T47D (cell line): ENCODE measurements around the gene TMC1.
A peak's percentile ranks its signal among the peaks of the same experiment; 100 is the strongest.
"Not testable (repeated sequence)": the region's sequence is repeated elsewhere in the genome, so short reads cannot be mapped to it uniquely, and the experiment has no call there.

ENCODE experiments used
- DNase-seq, 2 experiments: peaks; one replicate each; pipeline versions ENCODE4 v3.0.0 to v3.0.0-alpha.2; 2011 to 2012; ENCODE audit warnings: low read depth in 1 of 2, low spot score in 1 of 2
- JUND ChIP-seq: IDR thresholded peaks from 2 replicates; pipeline ENCODE4 v1.6.1; 2012; ENCODE audit warnings: low read depth
- in situ Hi-C: cut with HindIII; loops from 2 replicates; pipeline ENCODE4 v1.10.0; 2016; ENCODE audit warnings: low sequenced_read_pairs, low pct_unique_long_range_greater_than_20kb

The TMC1 gene

GRCh38 chr9:72489986-72490385, 31.4 kb upstream of the TMC1 start:
- no peak for DNase-seq
- in situ Hi-C loops, result no loop called here
- TF ChIP-seq JUND, result no peak

GRCh38 chr9:72491242-72491641, 30.2 kb upstream of the TMC1 start:
- in situ Hi-C loops, result no loop called here
- DNase-seq, result no peak
- TF ChIP-seq JUND, result no peak

- in situ Hi-C loops, result no loop called here
- no peak for TF ChIP-seq JUND
Observed at GRCh38 chr9:72494051-72494450, 27.4 kb upstream of the TMC1 start.

GRCh38 chr9:72497447-72498046, 23.9 kb upstream of the TMC1 start:
- in situ Hi-C loops, result no loop called here
- no peak for DNase-seq
- TF ChIP-seq JUND, result no peak

More at GRCh38 chr9:72494051-72494450, 27.4 kb upstream of the TMC1 start:
- DNase-seq, result no peak

GRCh38 chr9:72506615-72507014, 14.8 kb upstream of the TMC1 start:
- no peak for DNase-seq
- in situ Hi-C loops, result no loop called here
- no peak for TF ChIP-seq JUND

- in situ Hi-C loops, result no loop called here
- no peak for DNase-seq
- no peak for TF ChIP-seq JUND
Observed at GRCh38 chr9:72509053-72509452, 12.4 kb upstream of the TMC1 start.

GRCh38 chr9:72509635-72510034, 11.8 kb upstream of the TMC1 start:
- in situ Hi-C loops, result no loop called here
- no peak for DNase-seq

GRCh38 chr9:72521011-72521410, 397 bp upstream of the TMC1 start:
- in situ Hi-C loops, DNase-seq: not testable (repeated sequence)

More at GRCh38 chr9:72509635-72510034, 11.8 kb upstream of the TMC1 start:
- TF ChIP-seq JUND, result no peak

- no peak; the same call in 1 of the 2 replicates for TF ChIP-seq JUND
- DNase-seq, result peak in 1 of 2 experiments; percentile 67
- in situ Hi-C loops, result no loop called here
Observed at GRCh38 chr9:72524820-72525540, 3.6 kb downstream of the TMC1 start.

- no peak for TF ChIP-seq JUND
- peak in 1 of 2 experiments; percentile 39 for DNase-seq
- in situ Hi-C loops, result no loop called here
Observed at GRCh38 chr9:72526901-72527800, 5.7 kb downstream of the TMC1 start.

GRCh38 chr9:72527801-72528195, 6.4 kb downstream of the TMC1 start:
- in situ Hi-C loops, result no loop called here
- no peak for TF ChIP-seq JUND
- DNase-seq, result no peak

GRCh38 chr9:72529531-72529930, 8.1 kb downstream of the TMC1 start:
- TF ChIP-seq JUND, result no peak
- DNase-seq, result no peak
- in situ Hi-C loops, result no loop called here

GRCh38 chr9:72533322-72533721, 11.9 kb downstream of the TMC1 start:
- DNase-seq, result peak in 1 of 2 experiments; percentile 25
- no peak for TF ChIP-seq JUND
- in situ Hi-C loops, result no loop called here
